GM06990 (cell line): ENCODE data around the gene SCYL1.

Source experiments
- DNase-seq: peaks from one replicate; pipeline ENCODE4 v3.0.0-alpha.2; 2011; ENCODE audit not compliant: insufficient read length; ENCODE audit errors: extremely low read depth
- H3K27me3 ChIP-seq: replicated peaks from 2 replicates; pipeline ENCODE4 v1.6.0; 2011; ENCODE audit warnings: low read length; ENCODE audit not compliant: control insufficient read depth, insufficient read depth
- H3K36me3 ChIP-seq: 2 replicates; pipeline ENCODE4 v1.5.1; 2011; ENCODE audit warnings: low read length; ENCODE audit not compliant: control insufficient read depth, insufficient read depth
- H3K4me3 ChIP-seq: replicated peaks from 2 replicates; pipeline ENCODE4 v1.5.1; 2011; ENCODE audit warnings: low read depth, mild to moderate bottlenecking, control low read depth, low read length
- CTCF ChIP-seq: IDR thresholded peaks from 2 replicates; pipeline ENCODE4 v1.5.1; 2011; ENCODE audit warnings: low read length, control low read depth, mild to moderate bottlenecking, inconsistent platforms; ENCODE audit not compliant: insufficient read depth, poor library complexity, severe bottlenecking

The SCYL1 gene

GRCh38 chr11:65581928-65582327, 57.0 kb downstream of the SCYL1 start:
- Histone ChIP-seq H3K27me3 (no peaks in the 10 kb centered on the region), H3K4me3 (no peak overlapping the region), H3K36me3 (peaks cover 47% of the 10 kb centered on the region)
- no peak for TF ChIP-seq CTCF
- no peak for DNase-seq

- H3K36me3 ChIP-seq: peaks cover 45% of the 10 kb centered on the region
- DNase-seq: no peak
- no peaks in the 10 kb centered on the region for H3K27me3 ChIP-seq
- no peak for TF ChIP-seq CTCF
- no peak overlapping the region for H3K4me3 ChIP-seq
Observed at GRCh38 chr11:65583589-65583988, 58.7 kb downstream of the SCYL1 start.

GRCh38 chr11:65584106-65584505, 59.2 kb downstream of the SCYL1 start:
- Histone ChIP-seq H3K4me3 (no peak overlapping the region), H3K27me3 (no peaks in the 10 kb centered on the region), H3K36me3 (peaks cover 45% of the 10 kb centered on the region)
- DNase-seq: no peak
- no peak for TF ChIP-seq CTCF

GRCh38 chr11:65584723-65585171, 59.9 kb downstream of the SCYL1 start:
- Histone ChIP-seq H3K4me3 (no peak overlapping the region), H3K27me3 (no peaks in the 10 kb centered on the region), H3K36me3 (peaks cover 39% of the 10 kb centered on the region)
- DNase-seq: no peak
- TF ChIP-seq CTCF: no peak

- Histone ChIP-seq H3K36me3 (peaks cover 38% of the 10 kb centered on the region), H3K4me3 (no peak overlapping the region), H3K27me3 (no peaks in the 10 kb centered on the region)
- no peak for DNase-seq
- TF ChIP-seq CTCF: no peak
Observed at GRCh38 chr11:65585396-65586246, 60.7 kb downstream of the SCYL1 start.
